ENCODE measurements around the gene SLC2A10.

GRCh38 chr20:46752728-46753127, 43.3 kb downstream of the SLC2A10 start:
- TF ChIP-seq EZH2 (IDR thresholded peaks at IDR 0.05; ENCODE audit: low read length, unreplicated experiment) (no peak), EZH2phosphoT487 (IDR thresholded peaks at IDR 0.05; ENCODE audit: borderline replicate concordance, low read length) (no peak)
- TF ChIP-seq, protein P1, sequence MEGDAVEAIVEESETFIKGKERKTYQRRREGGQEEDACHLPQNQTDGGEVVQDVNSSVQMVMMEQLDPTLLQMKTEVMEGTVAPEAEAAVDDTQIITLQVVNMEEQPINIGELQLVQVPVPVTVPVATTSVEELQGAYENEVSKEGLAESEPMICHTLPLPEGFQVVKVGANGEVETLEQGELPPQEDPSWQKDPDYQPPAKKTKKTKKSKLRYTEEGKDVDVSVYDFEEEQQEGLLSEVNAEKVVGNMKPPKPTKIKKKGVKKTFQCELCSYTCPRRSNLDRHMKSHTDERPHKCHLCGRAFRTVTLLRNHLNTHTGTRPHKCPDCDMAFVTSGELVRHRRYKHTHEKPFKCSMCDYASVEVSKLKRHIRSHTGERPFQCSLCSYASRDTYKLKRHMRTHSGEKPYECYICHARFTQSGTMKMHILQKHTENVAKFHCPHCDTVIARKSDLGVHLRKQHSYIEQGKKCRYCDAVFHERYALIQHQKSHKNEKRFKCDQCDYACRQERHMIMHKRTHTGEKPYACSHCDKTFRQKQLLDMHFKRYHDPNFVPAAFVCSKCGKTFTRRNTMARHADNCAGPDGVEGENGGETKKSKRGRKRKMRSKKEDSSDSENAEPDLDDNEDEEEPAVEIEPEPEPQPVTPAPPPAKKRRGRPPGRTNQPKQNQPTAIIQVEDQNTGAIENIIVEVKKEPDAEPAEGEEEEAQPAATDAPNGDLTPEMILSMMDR (conservative IDR thresholded peaks at IDR 0.05; ENCODE audit: low read depth, low read length) = peak; percentile 93
